H1 (cell line): ENCODE data around the gene FAM219A. TPM values are rescaled to one million over a fixed set of nuclear protein-coding genes. Genes with fewer than 3 reads are reported as not detected.

ENCODE experiments used
- ASH2L ChIP-seq: fragments of 200-600, 300-600 bp; sonication (generic); IDR thresholded peaks from one replicate; pipeline ENCODE4 v1.7.1; 2017; ENCODE audit warnings: low read length
- ATF3 ChIP-seq: IDR thresholded peaks from 2 replicates; pipeline ENCODE4 v1.6.1; 2011; ENCODE audit warnings: low read depth, mild to moderate bottlenecking, low read length; ENCODE audit not compliant: insufficient read depth
- BCL11A ChIP-seq, 2 experiments: IDR thresholded peaks; one replicate each; pipeline ENCODE4 v1.6.1; 2011; ENCODE audit warnings: low read depth in 2 of 2, low read length in 2 of 2, mild to moderate bottlenecking in 2 of 2
- CBX5 ChIP-seq: fragments of 300-800, 300-1000 bp; sonication (generic); IDR thresholded peaks from 2 replicates; pipeline ENCODE4 v1.7.1; 2016; ENCODE audit warnings: antibody characterized with exemption, low read length, low read depth
- CTBP2 ChIP-seq: IDR thresholded peaks from 2 replicates; pipeline ENCODE4 v1.7.0; 2011; ENCODE audit warnings: borderline replicate concordance, mild to moderate bottlenecking, moderate library complexity, mixed read lengths, low read length; ENCODE audit not compliant: insufficient read depth, insufficient read length
- GTF2F1 ChIP-seq: IDR thresholded peaks from 2 replicates; pipeline ENCODE4 v1.6.1; 2012; ENCODE audit warnings: low read depth, low read length, improper control_type of control experiment, borderline replicate concordance
- HDAC2 ChIP-seq, 2 experiments: fragments of 300-600 bp in 1 of 2; sonication (generic) in 1 of 2; IDR thresholded peaks; 2 replicates each; pipeline ENCODE4 v1.6.1; 2011 to 2012; ENCODE audit warnings: low read depth in 2 of 2, low read length in 2 of 2, mild to moderate bottlenecking in 2 of 2, moderate library complexity in 2 of 2, borderline replicate concordance in 1 of 2, inconsistent platforms in 1 of 2
- KDM1A ChIP-seq: fragments of 200-600, 300-600 bp; sonication (generic); IDR thresholded peaks from 2 replicates; pipeline ENCODE4 v1.7.1; 2016; ENCODE audit warnings: mild to moderate bottlenecking, low read length, borderline replicate concordance
- MAX ChIP-seq: IDR thresholded peaks from 2 replicates; pipeline ENCODE4 v1.6.1; 2012; ENCODE audit warnings: inconsistent platforms
- RFX5 ChIP-seq: IDR thresholded peaks from 2 replicates; pipeline ENCODE4 v1.6.1; 2011; ENCODE audit warnings: low read depth, low read length, improper control_type of control experiment, borderline replicate concordance
- SP1 ChIP-seq: IDR thresholded peaks from 2 replicates; pipeline ENCODE4 v1.6.1; 2011; ENCODE audit warnings: low read depth, low read length
- polyA plus RNA-seq, 7 experiments: library from polyadenylated mRNA; depleted of rRNA in 3 of 7; stranded (reverse) in 5 of 7; unstranded in 2 of 7; fragments of >200 nt in 5 of 7; fragments of 200-250 nt in 2 of 7; gene quantifications; 1 replicate in 5 of 7; 2 replicates in 1 of 7; 4 replicates in 1 of 7; pipeline versions ENCODE4 v1.2.1 to v1.2.3, GENCODE V29; 2011 to 2013; ENCODE audit warnings: missing spikeins in 2 of 7, mixed read lengths in 2 of 7
- total RNA-seq: library from RNA; stranded (reverse); fragmentation: NEBNext Ultra II Directional; extraction: Animal tissue kit (Norgen Biotek cat#: 25700); gene quantifications from 2 replicates; pipeline ENCODE4 v1.2.1, GENCODE V29; 2021

Gene FAM219A
- total and polyA plus RNA-seq, 2 of the 8 experiments (the other 6 are each of a cell fraction or from before 2014, with no cell fraction given): 7.7 to 10.4 TPM

- TF ChIP-seq KDM1A (no peak), CTBP2 (no peak), HDAC2 (IDR thresholded peaks at IDR 0.05; ENCODE audit: borderline replicate concordance in 1 of 2, low read depth in 2 of 2, low read length in 2 of 2) (no peak), GTF2F1 (no peak), BCL11A (IDR thresholded peaks at IDR 0.05; ENCODE audit: low read depth in 2 of 2, low read length in 2 of 2) (no peak), RFX5 (no peak), CBX5 (no peak), ATF3 (no peak), MAX (0 out of 2 replicates have a peak, but pooled peaks have one; percentile 5), ASH2L (peak; percentile 16), SP1 (peak; percentile 48; the same call in 1 of the 2 replicates)
Measured at GRCh38 chr9:34376596-34377403, 81.6 kb downstream of the FAM219A start, which contains the start of gene MYORG (continued).
